HG02678 (cell line): ENCODE results near the gene MBD2.
A peak's percentile ranks its signal among the peaks of the same experiment; 100 is the strongest.
"Not testable (repeated sequence)": the region's sequence is repeated elsewhere in the genome, so short reads cannot be mapped to it uniquely, and the experiment has no call there.

Experiments
- ATAC-seq: cut with Tn5 transposase; IDR thresholded peaks from one replicate; pipeline ENCODE4 v1.9.1; 2021; ENCODE audit warnings: mild to moderate bottlenecking, moderate library complexity; ENCODE audit not compliant: unreplicated experiment

The MBD2 gene

DNA sequence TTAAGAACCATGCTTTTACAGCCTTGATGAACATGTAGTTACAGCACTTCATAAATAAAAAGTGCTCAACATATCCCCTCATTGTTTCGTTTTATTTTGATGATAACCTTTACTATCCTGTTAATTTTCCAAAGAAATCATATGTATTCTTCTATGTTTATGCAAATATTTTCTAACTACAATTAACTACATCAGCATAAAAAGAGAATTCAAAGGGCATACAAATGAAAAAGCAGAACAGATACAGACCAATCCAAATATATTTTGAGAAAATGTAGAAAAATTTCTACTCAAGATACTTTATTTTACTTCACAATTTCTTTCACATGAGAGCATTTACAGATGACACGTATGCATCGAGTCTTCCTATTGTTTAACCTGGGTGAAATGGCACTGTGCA, 69.1 kb downstream of the MBD2 start:
- ATAC-seq, result no peak

DNA sequence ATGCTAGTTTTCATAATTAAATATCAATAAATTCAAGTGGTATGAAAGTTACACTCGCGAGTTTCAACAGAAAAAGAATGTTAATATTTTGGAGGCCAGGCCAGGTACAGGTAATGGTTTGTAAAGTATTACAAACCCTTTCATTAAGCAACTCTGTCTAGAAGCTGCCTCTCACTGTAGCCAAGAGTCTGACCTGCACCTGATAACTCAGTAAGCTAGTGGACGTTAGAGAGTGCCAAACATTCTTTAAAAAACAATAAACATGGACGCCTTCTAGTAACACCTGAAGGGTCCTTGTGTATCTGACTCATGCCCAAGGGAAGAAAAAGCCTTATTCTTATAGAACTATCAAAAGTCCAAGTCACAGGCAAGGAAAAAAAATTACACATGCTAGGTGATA, 70.2 kb downstream of the MBD2 start:
- no peak for ATAC-seq

DNA sequence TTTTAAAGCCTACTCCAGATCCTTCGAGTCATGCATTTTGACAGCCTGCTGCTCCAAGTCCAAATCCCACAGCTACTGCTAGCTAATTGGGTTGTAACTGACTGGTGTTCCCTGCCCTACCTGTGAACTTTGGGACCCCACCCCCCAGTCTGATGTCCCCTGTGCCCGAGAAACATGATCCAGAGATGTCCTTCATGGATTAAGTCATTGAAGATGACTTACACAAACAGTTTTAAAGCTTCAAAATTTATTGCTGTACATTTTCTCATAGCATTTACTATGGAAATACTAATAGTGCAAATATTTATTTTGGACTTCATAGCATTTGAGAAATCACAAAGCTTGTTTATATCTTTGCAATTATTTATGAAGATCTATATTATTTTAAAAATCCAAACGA, 73.1 kb downstream of the MBD2 start:
- ATAC-seq, result no peak

DNA sequence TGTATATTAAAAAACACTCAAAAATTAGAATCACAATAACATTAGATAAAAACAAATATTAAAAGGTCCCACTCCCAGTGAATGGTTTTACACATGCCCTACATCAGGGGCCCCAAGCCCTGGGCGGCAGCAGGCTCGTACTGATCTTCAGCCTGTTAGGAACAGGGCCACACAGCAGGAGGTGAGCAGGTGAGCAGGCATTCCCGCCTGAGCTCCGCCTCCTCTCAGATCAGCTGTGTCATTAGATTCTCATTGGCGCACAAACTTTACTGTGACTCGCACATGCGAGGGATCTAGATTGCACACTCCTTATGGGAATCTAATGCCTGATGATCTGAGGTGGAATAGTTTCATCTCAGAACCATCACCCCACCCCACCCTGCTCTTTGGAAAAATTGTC, 74.2 kb downstream of the MBD2 start:
- no peak for ATAC-seq

DNA sequence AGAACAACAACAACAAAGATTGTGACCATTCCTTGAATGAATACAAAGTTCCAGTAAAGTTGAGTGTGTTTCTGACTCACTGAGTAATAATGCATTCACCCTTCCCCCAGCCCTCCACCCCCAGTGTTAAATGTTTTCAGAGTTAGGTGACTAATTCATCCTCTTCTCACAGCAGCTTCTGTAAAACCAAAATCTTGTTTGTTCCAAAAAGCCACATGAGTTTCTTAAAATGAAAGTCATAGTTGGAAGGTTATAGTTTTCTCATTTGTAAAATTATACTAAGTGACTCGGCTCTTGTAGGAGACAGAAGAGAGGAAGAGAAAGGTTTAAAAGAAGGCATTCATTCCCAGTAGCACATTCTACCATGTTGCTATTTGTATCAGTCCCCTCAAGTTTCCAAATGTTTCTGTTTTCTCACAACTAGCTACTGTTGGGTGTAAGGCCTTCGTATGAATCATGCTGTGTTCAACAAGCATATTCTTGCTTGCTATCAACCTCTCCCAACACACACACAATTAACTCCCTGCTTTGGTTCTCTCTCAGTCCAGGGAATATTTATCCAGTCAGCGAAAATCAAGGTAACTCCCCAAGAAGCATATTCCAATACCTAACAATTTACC, 75.3 kb downstream of the MBD2 start:
- peak; percentile 44 for ATAC-seq

DNA sequence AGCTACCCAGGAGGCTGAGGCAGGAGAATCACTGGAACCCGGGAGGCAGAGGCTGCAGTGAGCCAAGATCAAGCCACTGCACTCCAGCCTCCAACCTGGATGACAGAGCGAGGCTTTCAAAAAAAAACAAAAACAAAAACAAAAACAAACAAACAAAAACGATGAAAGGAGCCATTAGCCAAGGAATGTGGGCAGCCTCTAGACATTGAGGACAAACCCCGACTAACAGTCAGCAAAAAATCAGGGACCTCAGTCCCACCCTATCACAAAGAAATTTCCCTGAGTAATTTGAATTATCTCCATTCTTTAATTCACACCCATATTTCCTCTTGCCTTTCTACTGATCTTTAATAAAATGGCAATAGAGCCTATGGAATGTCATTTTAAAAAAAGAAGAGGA, 75.8 kb downstream of the MBD2 start:
- no peak for ATAC-seq

DNA sequence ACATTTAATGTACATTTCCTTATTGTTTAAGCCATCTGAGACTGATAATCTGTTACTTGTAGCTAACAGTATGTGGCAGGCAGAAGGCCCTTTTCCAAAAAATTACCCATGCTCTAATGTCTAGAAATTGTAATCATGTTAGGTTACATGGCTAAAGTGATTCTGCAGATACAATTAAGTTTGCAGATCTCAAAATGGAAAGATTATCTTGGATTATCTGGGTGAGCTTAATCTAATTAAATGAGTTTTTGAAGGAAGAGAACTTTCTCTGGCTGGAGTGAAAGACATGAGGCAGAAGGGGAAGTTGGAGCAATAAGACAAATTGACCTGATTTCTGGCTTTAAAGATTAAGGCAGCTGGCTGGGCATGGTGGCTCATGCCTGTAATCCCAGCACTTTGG, 76.3 kb downstream of the MBD2 start:
- ATAC-seq, result no peak

DNA sequence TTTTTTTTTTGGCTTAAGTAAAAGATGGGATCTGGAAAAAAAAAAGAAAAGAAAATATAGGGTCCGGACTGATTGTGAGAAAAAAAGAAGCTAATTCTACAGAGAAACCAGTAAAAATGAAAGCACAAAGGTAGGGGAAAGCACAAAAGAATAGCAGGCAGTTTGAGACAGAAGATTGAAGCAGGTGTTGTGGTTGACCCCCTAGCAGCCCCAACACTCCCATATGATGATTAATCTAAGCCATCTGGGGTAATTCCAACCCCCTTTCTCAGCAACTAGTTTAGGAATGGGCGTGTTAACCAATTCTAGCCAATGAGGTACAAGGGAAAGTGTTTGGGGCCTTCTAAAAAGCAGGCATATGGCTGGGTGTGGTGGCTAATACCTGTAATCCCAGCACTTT, 77.0 kb downstream of the MBD2 start:
- peak; percentile 82 for ATAC-seq

DNA sequence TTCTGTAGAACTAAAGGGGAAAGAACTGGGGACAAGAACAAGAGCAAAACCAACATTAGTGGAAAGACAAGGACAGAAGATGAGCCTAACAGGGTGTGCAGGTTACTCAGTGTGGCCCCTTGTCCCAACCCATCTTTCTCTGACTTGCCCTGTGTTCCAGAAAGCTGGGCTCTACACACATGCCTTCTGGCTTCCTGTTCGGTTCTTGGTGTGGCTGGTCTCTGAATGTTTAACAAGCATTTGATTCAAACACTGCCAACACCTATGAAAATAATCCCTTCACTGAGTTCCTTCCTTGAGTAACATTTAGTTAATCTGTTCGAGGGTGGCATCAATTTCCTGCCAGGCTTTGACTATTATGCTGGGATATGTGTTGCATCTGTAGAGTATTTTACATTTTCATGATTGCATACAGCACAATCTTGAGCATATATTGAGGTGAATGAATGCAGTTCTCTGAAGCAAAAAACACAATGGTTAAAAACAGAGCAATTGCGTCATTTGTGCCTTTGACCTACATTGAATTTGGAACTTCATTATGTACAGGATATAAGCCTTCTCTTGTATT, 83.3 kb downstream of the MBD2 start:
- ATAC-seq, result no peak

DNA sequence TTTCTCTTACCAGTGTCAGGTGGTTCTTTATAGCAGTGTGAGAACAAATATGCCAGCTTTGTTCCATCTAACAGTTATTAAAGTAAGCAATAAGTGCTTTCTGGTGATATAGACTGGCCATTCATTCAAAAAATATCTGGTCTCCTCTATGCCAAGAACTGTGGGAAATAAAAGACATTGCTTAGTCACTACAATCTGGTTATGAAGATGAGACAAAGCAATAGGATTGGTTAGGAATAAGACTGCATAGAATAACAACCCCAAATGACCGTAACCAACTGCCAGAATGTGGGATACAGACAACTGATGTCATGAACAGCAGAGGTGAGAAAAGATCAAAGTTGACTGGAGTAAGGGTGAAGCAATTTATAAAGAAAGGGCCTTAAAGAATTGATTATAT, 83.8 kb downstream of the MBD2 start:
- no peak for ATAC-seq

DNA sequence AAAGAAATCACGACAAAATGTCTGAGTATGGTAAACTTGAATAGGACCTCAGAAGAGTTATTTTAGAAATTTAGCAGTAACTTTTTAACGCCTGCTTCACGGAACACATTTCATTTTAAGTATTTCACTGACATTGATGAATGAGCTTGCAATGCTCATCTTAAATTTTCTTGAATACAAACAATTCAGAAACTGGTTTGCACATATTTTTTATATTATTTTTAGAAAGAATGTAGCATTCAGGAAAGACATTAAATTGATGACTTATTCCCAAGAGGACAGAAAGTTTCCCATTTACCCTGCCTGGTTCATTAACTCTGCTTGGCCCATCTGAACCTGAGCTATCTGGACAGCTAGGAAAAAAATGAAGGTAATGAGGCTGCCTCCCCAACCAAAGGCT, 89.3 kb downstream of the MBD2 start:
- ATAC-seq, result no peak

DNA sequence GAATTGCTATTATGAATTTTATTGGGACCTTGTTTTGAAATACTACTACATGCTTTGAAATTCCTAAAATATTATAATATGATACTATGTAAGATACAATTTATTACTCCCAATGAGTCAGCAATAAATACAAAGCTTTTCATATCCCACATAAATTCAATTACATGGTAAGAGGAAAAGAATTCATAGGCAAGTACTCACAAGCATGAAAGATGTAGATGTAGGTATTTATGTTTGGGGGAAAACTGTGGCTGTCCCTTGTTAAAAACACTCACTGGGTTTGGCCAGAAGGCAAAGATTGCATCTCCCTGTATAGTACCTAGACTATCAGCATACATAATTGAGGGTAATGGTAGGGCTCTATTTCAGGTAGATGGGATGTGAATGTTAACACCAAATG, 90.4 kb downstream of the MBD2 start:
- no peak for ATAC-seq

DNA sequence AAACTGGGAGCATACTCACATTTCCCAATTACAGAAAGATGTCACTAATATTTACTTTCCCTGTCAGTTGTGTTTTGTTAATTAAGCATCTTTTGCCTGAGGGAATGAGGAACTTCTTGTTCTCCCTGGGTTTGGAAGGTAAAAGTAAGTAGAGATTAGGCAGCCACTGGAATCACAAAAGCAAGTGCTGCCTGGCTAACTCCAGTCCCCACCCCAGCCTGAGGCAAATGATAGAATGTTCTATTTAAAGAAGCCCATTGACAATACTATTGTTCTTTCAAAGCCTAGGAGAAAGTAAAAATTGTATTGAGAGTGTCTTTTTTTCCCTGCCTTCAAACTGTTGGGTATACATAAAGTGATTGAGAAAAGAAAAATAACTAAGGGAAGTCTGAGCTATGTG, 93.8 kb downstream of the MBD2 start:
- no peak for ATAC-seq

DNA sequence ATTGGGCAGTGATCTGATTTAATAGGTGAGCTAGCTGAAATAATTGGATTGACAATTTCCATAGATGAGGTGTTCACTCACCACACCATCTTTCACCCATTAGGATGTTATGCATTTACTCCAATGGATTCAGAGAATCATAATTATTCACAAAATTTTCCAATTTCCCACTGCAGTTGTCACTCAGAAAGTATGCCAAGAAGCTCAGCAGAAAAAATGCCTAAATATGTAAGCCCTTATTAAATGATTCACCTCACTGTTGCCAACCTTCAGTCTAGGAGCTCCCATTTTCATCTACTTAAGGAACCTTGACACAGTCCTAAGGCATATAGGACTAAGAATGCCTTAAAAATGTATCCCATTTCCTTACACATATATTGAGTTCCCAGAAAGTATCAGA, 94.3 kb downstream of the MBD2 start:
- no peak for ATAC-seq

DNA sequence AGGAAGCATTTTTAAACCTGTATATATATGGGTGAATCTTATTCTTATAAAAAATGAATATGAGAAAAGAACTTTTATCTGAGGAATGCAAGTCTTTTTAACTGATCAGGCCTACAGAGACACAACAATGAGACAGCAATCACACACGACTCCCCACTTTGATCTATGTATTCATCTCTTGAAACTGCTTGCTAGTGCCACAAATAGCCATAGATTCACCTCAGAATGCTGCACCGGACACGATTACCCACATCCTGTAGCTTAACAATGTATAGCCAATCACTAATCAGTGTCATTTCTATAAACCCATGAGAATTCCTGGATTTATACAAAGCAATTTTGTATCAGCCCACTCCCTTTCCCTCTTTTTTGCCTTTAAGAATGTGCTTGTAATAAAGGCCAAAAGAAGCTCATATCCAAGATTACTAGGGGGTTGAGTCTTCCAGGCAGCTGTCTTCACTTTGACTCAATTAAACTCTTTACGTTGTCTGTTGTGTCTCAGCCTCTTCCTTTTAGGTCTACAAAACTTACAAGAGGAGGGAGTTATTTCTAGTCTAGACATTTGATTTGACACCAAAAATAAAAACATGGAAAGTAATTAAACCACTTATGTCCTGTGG, 94.9 kb downstream of the MBD2 start:
- ATAC-seq, result peak; percentile 91

DNA sequence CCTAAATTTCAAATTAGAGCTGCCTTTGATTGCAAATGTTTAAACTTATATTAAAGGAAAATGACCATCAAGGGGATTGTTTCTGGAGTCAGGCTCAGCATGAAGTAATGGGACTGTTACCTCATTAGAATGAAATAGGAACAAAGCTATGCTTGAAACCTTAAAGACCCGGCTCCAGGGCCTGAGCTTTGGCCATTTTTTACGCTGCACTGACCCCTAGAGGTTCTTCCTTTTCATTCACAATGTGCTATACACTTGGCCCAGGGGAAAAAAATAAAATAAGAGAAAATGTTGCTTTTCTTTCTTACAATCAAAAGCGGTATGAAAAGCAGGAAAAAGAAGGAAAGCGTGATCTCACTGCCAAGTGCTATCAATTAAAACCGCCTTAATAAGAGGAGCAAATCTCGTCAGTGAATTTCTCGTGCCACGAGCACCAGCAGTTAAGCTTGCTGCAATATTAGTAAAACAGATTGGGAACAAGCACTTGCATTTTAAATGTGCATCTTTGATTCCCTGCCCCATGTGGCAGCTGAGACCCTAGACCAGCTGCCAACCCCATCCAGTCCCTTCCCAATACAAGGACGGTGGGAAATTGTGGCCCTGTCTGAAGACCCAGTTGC, 96.6 kb downstream of the MBD2 start:
- peak; percentile 65 for ATAC-seq

DNA sequence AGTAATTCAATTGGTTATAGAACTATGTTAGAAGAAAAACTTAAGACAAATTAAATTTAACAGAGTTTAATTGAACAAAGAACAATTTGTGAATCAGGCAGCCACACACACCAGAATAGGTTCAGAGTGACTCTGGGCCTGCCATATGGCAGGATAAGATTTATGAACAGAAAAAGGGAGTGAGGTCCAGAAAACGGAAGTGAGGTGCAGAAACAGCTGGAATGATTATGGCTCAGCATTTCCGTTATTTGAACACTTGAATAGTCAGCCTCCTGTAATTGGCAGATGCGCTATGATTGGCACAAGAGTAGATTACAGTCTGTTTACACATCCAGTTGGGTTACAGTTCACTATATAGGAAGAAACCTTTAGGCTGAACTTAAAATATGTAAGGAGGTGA, 99.0 kb downstream of the MBD2 start:
- no peak for ATAC-seq

DNA sequence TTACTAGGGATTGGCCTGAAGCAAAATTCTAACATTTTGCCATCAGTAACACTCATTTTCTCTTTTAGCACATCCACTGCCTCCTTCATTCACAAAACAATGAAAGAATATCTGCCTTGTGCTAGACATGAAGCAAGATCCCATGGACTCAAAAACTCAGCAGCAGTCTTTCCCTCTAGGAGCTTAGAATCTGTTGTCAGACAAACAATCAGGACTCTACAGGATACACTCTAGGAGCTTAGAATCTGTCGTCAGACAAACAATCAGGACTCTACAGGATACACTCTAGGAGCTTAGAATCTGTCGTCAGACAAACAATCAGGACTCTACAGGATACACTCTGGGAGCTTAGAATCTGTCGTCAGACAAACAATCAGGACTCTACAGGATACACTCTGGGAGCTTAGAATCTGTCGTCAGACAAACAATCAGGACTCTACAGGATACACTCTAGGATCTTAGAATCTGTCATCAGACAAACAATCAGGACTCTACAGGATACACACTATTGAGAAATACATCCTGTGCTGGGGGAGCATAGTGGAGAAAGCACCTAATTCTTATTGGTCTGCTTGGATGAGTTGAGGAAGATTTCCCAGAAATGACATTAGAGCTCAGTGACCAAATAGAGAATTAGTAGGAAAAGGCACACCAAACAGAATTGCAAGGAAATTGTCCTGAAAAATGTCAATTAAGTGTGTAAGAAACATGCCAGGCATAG, 100.6 kb downstream of the MBD2 start:
- not testable (repeated sequence) for ATAC-seq

DNA sequence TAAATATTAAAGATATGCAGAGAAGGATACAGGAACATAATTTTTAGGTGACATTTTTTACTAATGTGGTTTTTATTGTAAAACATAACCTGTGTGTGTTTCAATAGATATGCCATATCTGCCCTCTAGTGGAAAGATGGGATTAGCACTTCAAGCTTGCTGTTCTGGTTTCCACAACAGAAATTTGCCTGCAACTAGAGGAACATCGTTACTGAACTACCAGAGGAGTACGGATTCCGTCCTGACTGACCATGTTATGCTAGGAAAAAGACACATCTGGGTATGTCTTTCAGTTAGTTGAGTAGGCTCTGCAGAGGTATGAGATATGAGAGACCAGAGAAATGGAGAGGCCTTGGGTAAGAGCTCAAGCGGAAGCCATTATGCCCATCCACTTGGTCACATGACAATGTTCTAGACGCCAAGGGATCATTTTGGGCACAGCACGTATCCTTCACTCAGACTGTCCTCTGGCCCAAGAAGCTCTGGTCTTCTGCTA, 104.9 kb downstream of the MBD2 start:
- peak; percentile 96 for ATAC-seq

DNA sequence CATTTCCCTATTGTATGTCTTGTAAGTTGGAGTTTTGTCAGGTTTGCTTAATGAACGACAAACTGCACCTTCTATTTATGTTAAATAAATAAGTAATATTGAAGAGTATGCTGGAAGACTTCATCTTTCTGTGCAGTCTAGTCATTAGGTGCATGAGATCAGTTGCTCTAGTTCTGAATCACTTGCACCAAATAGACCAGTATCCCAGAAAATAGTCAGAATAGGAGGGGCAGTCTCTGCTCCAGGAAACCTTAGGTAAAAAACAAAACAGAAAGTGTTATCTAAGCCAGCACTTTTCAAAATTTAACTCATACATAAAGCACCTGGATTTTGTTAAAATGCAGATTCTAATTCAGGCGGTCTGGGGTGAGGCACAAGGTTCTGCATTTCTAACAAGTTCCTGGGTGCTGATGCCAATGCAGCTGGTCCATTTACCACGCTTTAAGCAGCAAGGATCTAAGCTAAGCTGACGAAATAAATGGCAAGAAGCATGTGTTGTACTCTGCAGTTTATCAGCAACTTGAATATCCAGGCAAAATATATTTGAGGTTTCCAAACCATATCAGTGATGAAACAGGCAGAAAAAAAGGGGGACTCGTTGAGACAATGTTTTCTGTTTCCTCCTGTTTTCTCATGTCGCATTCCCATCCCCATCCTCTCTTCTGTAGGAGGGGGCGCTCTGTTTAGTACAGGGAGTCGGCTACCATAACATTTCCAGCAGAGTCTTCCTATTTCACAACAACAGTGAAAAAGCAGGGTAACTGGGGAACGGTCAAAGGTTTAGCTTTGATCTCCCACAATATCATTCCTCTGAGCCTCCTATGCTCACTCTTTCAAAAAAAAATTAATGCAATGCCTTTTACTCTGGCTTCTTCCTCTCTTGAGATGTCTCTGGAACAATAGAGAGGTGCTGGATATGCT, 106.4 kb downstream of the MBD2 start:
- no peak for ATAC-seq
